PC-3 (cell line): Measurements from ENCODE around the gene HNRNPA3. TPM values are rescaled to one million over a fixed set of nuclear protein-coding genes. Genes with fewer than 3 reads are reported as not detected.

Experiments
- ATAC-seq: fragments of 200-7000 bp; cut with Tn5 transposase; 2 replicates; pipeline ENCODE4 v1.9.1; 2020; ENCODE audit warnings: mild to moderate bottlenecking, moderate library complexity
- BruUV-seq: library from RNA; stranded (reverse); fragments of 400-500 nt; replicated peaks from 2 replicates; lab custom pipeline; 2021; lab: Mats Ljungman, UMichigan
- CTCF ChIA-PET: fragments of 300-600 bp; sonication (Branson Sonifier 250); formaldehyde crosslinking; loops from one replicate; lab custom pipeline; 2022; ENCODE audit warnings: antibody characterized with exemption; lab: Charles Lee
- POLR2A ChIA-PET: fragments of 300-600 bp; sonication (Branson Sonifier 250); formaldehyde crosslinking; loops from one replicate; lab custom pipeline; 2022; ENCODE audit warnings: antibody characterized with exemption; ENCODE audit not compliant: unreplicated experiment; lab: Charles Lee
- DNase-seq: peaks from one replicate; pipeline ENCODE4 v3.0.0-alpha.2; 2015
- H2AFZ ChIP-seq: fragments of 300-600 bp; sonication (generic); 2 replicates; pipeline ENCODE4 v1.6.0; 2016; ENCODE audit warnings: antibody characterized with exemption, low read length
- H3F3A ChIP-seq: fragments of 300-600 bp; sonication (generic); one replicate; pipeline ENCODE4 v1.6.0; 2017; ENCODE audit warnings: antibody characterized with exemption, low read length, control low read depth, mild to moderate bottlenecking; ENCODE audit not compliant: unreplicated experiment
- H3K27ac ChIP-seq: fragments of 300-600 bp; sonication (generic); 2 replicates; pipeline ENCODE4 v1.5.1; 2016; ENCODE audit warnings: mild to moderate bottlenecking, low read length
- H3K27me3 ChIP-seq: fragments of 300-600 bp; sonication (generic); 2 replicates; pipeline ENCODE4 v1.6.1; 2016; ENCODE audit warnings: low read length, mixed read lengths
- H3K36me3 ChIP-seq: fragments of 300-600 bp; sonication (generic); 2 replicates; pipeline ENCODE4 v1.6.1; 2016; ENCODE audit warnings: low read depth, mixed run types, low read length, mixed read lengths
- H3K4me1 ChIP-seq: fragments of 300-600 bp; sonication (generic); 2 replicates; pipeline ENCODE4 v1.5.1; 2016; ENCODE audit warnings: low read length; ENCODE audit not compliant: insufficient read depth
- H3K4me2 ChIP-seq: fragments of 300-600 bp; sonication (generic); 2 replicates; pipeline ENCODE4 v1.6.0; 2016; ENCODE audit warnings: low read length
- H3K4me3 ChIP-seq: fragments of 300-600 bp; sonication (generic); 2 replicates; pipeline ENCODE4 v1.5.1; 2016; ENCODE audit warnings: mild to moderate bottlenecking, low read length, mixed read lengths
- H3K79me2 ChIP-seq: fragments of 300-600 bp; sonication (generic); 2 replicates; pipeline ENCODE4 v1.6.1; 2017; ENCODE audit warnings: low read length, mixed read lengths
- H3K9ac ChIP-seq: fragments of 300-600 bp; sonication (generic); 2 replicates; pipeline ENCODE4 v1.6.0; 2016; ENCODE audit warnings: mild to moderate bottlenecking, low read length
- H3K9me2 ChIP-seq: fragments of 300-600 bp; sonication (generic); replicated peaks from 2 replicates; pipeline ENCODE4 v1.6.1; 2016; ENCODE audit warnings: mixed run types, low read length, mixed read lengths
- H3K9me3 ChIP-seq: fragments of 300-600 bp; sonication (generic); 2 replicates; pipeline ENCODE4 v1.6.1; 2016; ENCODE audit warnings: low read length, mixed read lengths
- H4K20me1 ChIP-seq: fragments of 300-600 bp; sonication (generic); 2 replicates; pipeline ENCODE4 v1.6.1; 2016; ENCODE audit warnings: low read length, mixed read lengths
- EZH2 ChIP-seq: fragments of 300-600 bp; sonication (generic); IDR thresholded peaks from one replicate; pipeline ENCODE4 v1.6.1; 2017; ENCODE audit warnings: antibody characterized with exemption, mild to moderate bottlenecking, low read length; ENCODE audit not compliant: unreplicated experiment
- EZH2phosphoT487 ChIP-seq: fragments of 300-600 bp; sonication (generic); IDR thresholded peaks from 2 replicates; pipeline ENCODE4 v1.6.1; 2018; ENCODE audit warnings: mild to moderate bottlenecking, antibody characterized with exemption, low read length, borderline replicate concordance
- intact Hi-C: fragments of 100-400 bp; cut with micrococcal nuclease; formaldehyde crosslinking; loops from 2 replicates; pipeline ENCODE4 v1.9.0; 2023
- total RNA-seq: library from RNA; depleted of rRNA; stranded (reverse); fragments of >200 nt; gene quantifications from 2 replicates; pipeline ENCODE4 v1.2.3, GENCODE V29; 2014
- TF ChIP-seq, protein P1 (sequence below): fragments of 300-600 bp; sonication (generic); conservative IDR thresholded peaks from 2 replicates; pipeline ENCODE4 v1.5.1; 2017; ENCODE audit warnings: antibody characterized with exemption, low read depth, mild to moderate bottlenecking, low read length

HNRNPA3 gene
- total RNA-seq, 1 experiment from 2014 or later = 50.3 TPM

DNA sequence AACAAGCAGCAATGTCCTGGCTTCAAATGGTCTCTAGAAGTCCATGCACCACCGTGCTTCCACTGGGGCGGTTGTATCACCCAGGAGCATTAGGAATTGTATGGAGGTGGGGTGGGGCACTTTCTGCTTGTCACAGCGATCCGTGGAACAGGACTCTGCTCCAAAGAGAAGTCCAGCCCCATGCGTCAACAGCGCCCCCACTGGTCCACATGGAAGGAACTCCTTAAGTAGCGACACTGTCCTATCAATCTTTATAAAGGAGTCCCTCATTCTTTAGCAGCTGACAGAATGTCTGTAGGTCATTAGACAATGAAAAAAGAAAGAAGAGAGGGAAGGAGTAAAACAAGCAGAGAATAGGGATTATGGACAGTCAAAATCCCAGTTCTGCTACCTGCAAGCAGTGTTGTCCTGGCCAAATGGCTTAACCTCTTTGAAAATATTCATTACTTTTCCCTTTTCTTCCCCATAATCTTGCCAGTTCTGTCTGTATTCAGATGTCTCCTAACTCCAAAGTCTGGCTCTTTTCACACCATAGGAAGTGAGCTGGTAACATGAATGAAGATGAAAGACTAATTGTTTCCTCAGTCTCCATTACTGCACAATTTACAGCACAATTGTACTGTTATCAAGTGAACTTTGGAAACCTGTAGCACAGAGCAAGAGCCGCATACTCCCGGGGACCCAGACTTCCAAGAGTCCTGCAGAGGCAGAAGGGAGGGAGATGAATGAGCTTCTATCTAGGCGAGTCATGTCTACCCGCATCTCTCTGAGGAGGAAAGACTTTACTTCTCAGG lies 42.0 kb downstream of the HNRNPA3 start:
- Histone ChIP-seq H3K9ac (no peak overlapping the region), H2AFZ (no peak overlapping the region), H3K4me2 (no peak overlapping the region), H3K9me2 (no peaks in the 10 kb centered on the region), H3K27me3 (no peaks in the 10 kb centered on the region), H3K27ac (no peak overlapping the region), H3K4me3 (no peak overlapping the region), H3K9me3 (no peaks in the 10 kb centered on the region), H3F3A (no peaks in the 10 kb centered on the region), H4K20me1 (peaks cover 84% of the 10 kb centered on the region), H3K36me3 (peaks cover 21% of the 10 kb centered on the region; the same call in 1 of the 2 replicates), H3K4me1 (peaks cover 15% of the 10 kb centered on the region), H3K79me2 (peaks cover 100% of the 10 kb centered on the region)
- POLR2A ChIA-PET = no interaction called here
- CTCF ChIA-PET = no interaction called here
- no peak; the same call in 1 of the 2 replicates for ATAC-seq
- no TSS peak for BruUV-seq
- no peak for DNase-seq
- TF ChIP-seq, protein P1, sequence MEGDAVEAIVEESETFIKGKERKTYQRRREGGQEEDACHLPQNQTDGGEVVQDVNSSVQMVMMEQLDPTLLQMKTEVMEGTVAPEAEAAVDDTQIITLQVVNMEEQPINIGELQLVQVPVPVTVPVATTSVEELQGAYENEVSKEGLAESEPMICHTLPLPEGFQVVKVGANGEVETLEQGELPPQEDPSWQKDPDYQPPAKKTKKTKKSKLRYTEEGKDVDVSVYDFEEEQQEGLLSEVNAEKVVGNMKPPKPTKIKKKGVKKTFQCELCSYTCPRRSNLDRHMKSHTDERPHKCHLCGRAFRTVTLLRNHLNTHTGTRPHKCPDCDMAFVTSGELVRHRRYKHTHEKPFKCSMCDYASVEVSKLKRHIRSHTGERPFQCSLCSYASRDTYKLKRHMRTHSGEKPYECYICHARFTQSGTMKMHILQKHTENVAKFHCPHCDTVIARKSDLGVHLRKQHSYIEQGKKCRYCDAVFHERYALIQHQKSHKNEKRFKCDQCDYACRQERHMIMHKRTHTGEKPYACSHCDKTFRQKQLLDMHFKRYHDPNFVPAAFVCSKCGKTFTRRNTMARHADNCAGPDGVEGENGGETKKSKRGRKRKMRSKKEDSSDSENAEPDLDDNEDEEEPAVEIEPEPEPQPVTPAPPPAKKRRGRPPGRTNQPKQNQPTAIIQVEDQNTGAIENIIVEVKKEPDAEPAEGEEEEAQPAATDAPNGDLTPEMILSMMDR = peak; percentile 64
- no peak for TF ChIP-seq EZH2phosphoT487
- intact Hi-C loops = no loop called here

DNA sequence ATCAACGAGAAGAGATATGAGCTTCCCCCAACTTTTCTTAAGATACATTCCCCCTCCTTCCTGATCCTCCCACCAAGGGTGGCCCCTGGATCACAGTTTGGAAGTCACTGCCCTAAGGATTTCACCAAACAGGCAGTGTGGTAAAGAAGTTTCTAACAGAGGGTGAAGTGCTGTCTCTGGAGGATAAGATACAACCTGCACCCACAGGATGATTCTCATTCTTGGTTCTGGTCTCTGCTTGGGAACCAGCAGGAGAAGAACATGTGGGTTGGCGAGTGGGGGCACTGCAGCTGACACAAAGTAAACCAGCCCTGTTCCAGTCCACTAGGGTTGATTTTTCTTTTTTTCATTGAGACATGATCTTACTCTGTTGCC lies 42.6 kb downstream of the HNRNPA3 start:
- H3K4me3 ChIP-seq = no peak overlapping the region
- H2AFZ ChIP-seq = no peak overlapping the region
- H3K4me1 ChIP-seq = peaks cover 15% of the 10 kb centered on the region
- no peak overlapping the region for H3K27ac ChIP-seq
- peaks cover 86% of the 10 kb centered on the region for H4K20me1 ChIP-seq
- TF ChIP-seq EZH2 (no peak), EZH2phosphoT487 (no peak)
- TF ChIP-seq, protein P1 = no peak
- H3K9me3 ChIP-seq = no peaks in the 10 kb centered on the region
- H3K9me2 ChIP-seq = no peaks in the 10 kb centered on the region
- ChIA-PET POLR2A (no interaction called here), CTCF (no interaction called here)
- H3F3A ChIP-seq = no peaks in the 10 kb centered on the region
- no peak overlapping the region for H3K4me2 ChIP-seq
- DNase-seq = no peak
- BruUV-seq = no TSS peak
- no peak overlapping the region for H3K9ac ChIP-seq
- H3K27me3 ChIP-seq = no peaks in the 10 kb centered on the region
- no peak for ATAC-seq
- intact Hi-C loops = no loop called here
- H3K36me3 ChIP-seq = peaks cover 21% of the 10 kb centered on the region; the same call in 1 of the 2 replicates
- H3K79me2 ChIP-seq = peaks cover 100% of the 10 kb centered on the region

DNA sequence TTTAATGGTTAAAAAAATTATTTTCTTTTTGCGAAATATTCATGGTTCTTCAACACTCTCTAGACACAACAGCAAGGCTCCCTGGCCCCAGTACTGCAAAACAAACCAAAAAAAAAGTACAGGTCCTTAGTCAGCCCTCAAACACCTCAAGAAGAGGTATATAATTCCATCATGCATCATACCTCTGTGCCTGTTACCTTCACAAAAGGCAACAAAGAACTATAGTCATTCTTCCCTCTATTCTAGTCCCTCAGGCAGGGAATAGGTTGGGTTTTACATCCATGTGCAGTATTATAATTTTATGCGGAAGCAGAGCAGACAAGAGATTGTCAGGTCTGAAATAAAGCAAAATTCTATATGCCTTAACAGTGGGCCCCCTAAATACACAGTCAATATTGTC lies 43.4 kb downstream of the HNRNPA3 start:
- TF ChIP-seq EZH2phosphoT487 = no peak
- TF ChIP-seq, protein P1 = no peak
- no peak for TF ChIP-seq EZH2
- H4K20me1 ChIP-seq = peaks cover 84% of the 10 kb centered on the region
- H3F3A ChIP-seq = no peaks in the 10 kb centered on the region
- no peak overlapping the region for H3K4me2 ChIP-seq
- DNase-seq (no peak), ATAC-seq (no peak)
- H3K9ac ChIP-seq = no peak overlapping the region
- peaks cover 100% of the 10 kb centered on the region for H3K79me2 ChIP-seq
- no TSS peak for BruUV-seq
- CTCF ChIA-PET = interaction anchor here (0.6 kb wide), 1 partner anchor 29 kb away, joined by 9 read pairs; no protein-coding TSS in a partner anchor
- intact Hi-C loops = no loop called here
- H2AFZ ChIP-seq = no peak overlapping the region
- no peak overlapping the region for H3K4me3 ChIP-seq
- H3K27ac ChIP-seq = no peak overlapping the region
- H3K9me2 ChIP-seq = no peaks in the 10 kb centered on the region
- peaks cover 16% of the 10 kb centered on the region for H3K4me1 ChIP-seq
- peaks cover 17% of the 10 kb centered on the region; the same call in 1 of the 2 replicates for H3K36me3 ChIP-seq
- POLR2A ChIA-PET = no interaction called here
- no peaks in the 10 kb centered on the region for H3K9me3 ChIP-seq
- no peaks in the 10 kb centered on the region for H3K27me3 ChIP-seq
